ENCODE measurements around the gene ZBTB20. TPM values are rescaled to one million over a fixed set of nuclear protein-coding genes. Genes with fewer than 3 reads are reported as not detected.

ZBTB20 gene
- total RNA-seq, 2 donors from 2014 or later: 111 to 189 TPM

DNA sequence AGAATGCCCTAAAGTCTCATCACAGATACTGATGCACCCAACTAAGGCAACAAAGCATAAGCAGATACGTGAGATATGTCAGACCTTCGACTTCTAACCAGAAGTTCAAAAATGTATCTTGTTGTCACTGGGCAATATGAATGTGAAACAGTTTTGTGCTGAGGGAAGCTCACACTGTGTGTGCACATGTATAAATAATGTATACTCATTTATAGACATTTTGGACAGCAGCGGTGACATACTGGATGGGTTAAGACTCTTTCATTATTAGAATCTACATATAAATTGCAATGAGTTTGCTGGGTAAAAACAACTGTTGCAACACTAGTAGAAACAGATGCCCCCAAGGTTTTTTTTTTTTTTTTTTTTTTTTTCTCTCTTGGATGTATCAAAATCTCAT lies 815.4 kb downstream of the ZBTB20 start:
- H3K27ac ChIP-seq: no peak overlapping the region
- H3K27me3 ChIP-seq (replicated peaks; ENCODE audit: insufficient read depth): no peaks in the 10 kb centered on the region
- no peak for DNase-seq (ENCODE audit: low spot score)
- H3K36me3 ChIP-seq: no peaks in the 10 kb centered on the region
- WGBS: 97% methylated on average over 3 of the region's 3 CpGs
- H3K4me1 ChIP-seq (replicated peaks): no peaks in the 10 kb centered on the region
- H3K4me3 ChIP-seq: no peak overlapping the region
- TF ChIP-seq POLR2A (IDR thresholded peaks at IDR 0.05): no peak
- no peak for TF ChIP-seq POLR2AphosphoS5 (IDR thresholded peaks at IDR 0.05)
- TF ChIP-seq, protein P1, sequence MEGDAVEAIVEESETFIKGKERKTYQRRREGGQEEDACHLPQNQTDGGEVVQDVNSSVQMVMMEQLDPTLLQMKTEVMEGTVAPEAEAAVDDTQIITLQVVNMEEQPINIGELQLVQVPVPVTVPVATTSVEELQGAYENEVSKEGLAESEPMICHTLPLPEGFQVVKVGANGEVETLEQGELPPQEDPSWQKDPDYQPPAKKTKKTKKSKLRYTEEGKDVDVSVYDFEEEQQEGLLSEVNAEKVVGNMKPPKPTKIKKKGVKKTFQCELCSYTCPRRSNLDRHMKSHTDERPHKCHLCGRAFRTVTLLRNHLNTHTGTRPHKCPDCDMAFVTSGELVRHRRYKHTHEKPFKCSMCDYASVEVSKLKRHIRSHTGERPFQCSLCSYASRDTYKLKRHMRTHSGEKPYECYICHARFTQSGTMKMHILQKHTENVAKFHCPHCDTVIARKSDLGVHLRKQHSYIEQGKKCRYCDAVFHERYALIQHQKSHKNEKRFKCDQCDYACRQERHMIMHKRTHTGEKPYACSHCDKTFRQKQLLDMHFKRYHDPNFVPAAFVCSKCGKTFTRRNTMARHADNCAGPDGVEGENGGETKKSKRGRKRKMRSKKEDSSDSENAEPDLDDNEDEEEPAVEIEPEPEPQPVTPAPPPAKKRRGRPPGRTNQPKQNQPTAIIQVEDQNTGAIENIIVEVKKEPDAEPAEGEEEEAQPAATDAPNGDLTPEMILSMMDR (IDR thresholded peaks at IDR 0.05): no peak
- intact Hi-C loops (cut with DNase I): no loop called here
- no peaks in the 10 kb centered on the region for H3K9me3 ChIP-seq

DNA sequence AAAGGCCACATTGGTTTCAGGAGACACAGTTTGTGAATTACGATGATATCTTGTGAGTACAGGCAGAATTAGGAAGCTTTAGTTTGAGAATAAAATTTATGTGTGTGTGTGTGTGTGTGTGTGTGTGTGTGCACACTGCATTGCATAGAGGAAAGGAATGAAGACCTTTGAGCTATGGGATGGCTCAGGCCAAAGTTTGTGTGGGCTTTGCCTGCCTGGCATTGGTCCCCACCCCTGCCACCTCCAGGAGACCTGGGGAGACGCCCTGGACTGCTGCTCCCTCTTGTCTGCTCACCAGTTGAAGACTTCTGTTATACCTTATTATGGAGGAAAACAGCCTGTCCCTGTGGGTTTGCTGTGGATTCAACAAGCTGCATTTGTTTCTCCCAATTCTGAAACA lies 816.1 kb downstream of the ZBTB20 start:
- Histone ChIP-seq H3K36me3 (no peaks in the 10 kb centered on the region), H3K27ac (no peak overlapping the region), H3K4me1 (replicated peaks) (no peaks in the 10 kb centered on the region), H3K27me3 (replicated peaks; ENCODE audit: insufficient read depth) (no peaks in the 10 kb centered on the region), H3K4me3 (no peak overlapping the region), H3K9me3 (no peaks in the 10 kb centered on the region)
- TF ChIP-seq, protein P1 (IDR thresholded peaks at IDR 0.05): no peak
- TF ChIP-seq POLR2AphosphoS5 (IDR thresholded peaks at IDR 0.05): no peak
- no peak for TF ChIP-seq POLR2A (IDR thresholded peaks at IDR 0.05)
- WGBS: 95% methylated on average over 2 of the region's 2 CpGs
- DNase-seq (ENCODE audit: low spot score): no peak
- intact Hi-C loops (cut with DNase I): no loop called here

DNA sequence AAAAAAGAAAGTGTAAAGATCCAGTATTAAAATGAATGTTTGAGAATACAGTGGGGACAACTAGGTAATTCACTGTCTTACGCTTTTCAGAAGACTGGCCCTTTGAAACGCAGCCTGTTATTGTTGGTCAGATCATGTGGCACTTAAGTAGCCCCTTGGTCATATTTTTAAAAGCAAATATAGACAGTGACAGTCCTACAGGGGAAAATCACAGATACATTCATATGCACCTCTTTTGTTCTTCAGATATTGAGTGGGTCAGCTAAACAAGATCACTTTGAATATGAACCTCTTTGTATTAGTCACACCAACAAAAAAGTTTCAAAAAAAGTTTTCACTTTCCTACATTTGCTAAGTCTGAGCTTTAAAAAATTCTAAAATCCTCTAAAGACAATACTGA lies 817.3 kb downstream of the ZBTB20 start:
- Histone ChIP-seq H3K27me3 (replicated peaks; ENCODE audit: insufficient read depth) (no peaks in the 10 kb centered on the region), H3K27ac (no peak overlapping the region), H3K4me1 (replicated peaks) (no peaks in the 10 kb centered on the region), H3K4me3 (no peak overlapping the region), H3K9me3 (no peaks in the 10 kb centered on the region), H3K36me3 (no peaks in the 10 kb centered on the region)
- intact Hi-C loops (cut with DNase I): no loop called here
- DNase-seq (ENCODE audit: low spot score): no peak
- whole genome bisulfite sequencing: 89% methylated on average over 2 of the region's 2 CpGs
- no peak for TF ChIP-seq POLR2AphosphoS5 (IDR thresholded peaks at IDR 0.05)
- TF ChIP-seq, protein P1 (IDR thresholded peaks at IDR 0.05): no peak
- no peak for TF ChIP-seq POLR2A (IDR thresholded peaks at IDR 0.05)

DNA sequence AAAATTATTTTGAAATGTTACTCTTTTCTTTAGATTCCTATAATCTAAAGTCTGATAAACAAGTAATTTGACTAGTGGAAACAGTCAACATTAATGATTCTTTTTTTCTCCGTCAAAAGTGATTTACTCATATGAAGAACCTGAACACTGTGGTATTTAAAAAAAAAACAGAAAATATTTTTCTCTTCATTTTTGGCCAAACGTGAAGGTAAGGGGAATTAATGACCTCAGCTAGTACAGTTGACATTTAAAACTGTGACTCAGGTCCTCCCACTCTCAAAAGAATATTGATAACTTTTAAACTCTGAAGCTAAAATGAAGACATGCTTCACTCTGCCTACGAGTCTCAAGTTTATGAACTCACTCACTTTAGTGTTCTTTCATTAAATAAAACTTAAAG lies 818.7 kb downstream of the ZBTB20 start:
- H3K9me3 ChIP-seq: no peaks in the 10 kb centered on the region
- H3K27me3 ChIP-seq (replicated peaks; ENCODE audit: insufficient read depth): no peaks in the 10 kb centered on the region
- H3K4me3 ChIP-seq: no peak overlapping the region
- no peak overlapping the region for H3K27ac ChIP-seq
- no peaks in the 10 kb centered on the region for H3K4me1 ChIP-seq (replicated peaks)
- 94% methylated on average over 3 of the region's 3 CpGs for WGBS
- H3K36me3 ChIP-seq: no peaks in the 10 kb centered on the region
- no peak for DNase-seq (ENCODE audit: low spot score)
- intact Hi-C loops (cut with DNase I): no loop called here
- TF ChIP-seq POLR2AphosphoS5 (IDR thresholded peaks at IDR 0.05) (no peak), POLR2A (IDR thresholded peaks at IDR 0.05) (no peak)
- TF ChIP-seq, protein P1 (IDR thresholded peaks at IDR 0.05): no peak

DNA sequence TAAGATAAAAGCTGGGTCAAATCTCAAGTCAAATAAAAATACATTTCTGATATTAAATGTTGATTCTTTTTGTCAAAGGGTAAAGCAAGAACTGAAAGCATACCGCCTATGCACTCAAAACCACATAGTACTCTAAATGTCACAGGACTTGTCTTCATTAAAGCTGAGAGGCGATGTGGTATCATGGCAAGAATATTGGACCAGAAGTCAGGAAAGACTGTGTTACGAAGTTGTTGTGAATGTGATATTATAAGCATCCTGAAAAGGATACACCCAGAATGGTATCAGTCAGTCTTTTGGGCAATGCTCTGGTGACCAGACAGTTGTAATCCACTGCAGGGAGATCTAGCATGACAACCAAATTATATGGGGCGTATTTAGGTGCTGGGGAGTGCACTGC lies 819.4 kb downstream of the ZBTB20 start:
- Histone ChIP-seq H3K27me3 (replicated peaks; ENCODE audit: insufficient read depth) (no peaks in the 10 kb centered on the region), H3K4me3 (no peak overlapping the region), H3K4me1 (replicated peaks) (no peaks in the 10 kb centered on the region), H3K9me3 (no peaks in the 10 kb centered on the region), H3K27ac (no peak overlapping the region), H3K36me3 (no peaks in the 10 kb centered on the region)
- WGBS: 97% methylated on average over 4 of the region's 4 CpGs
- TF ChIP-seq POLR2AphosphoS5 (IDR thresholded peaks at IDR 0.05) (no peak), POLR2A (IDR thresholded peaks at IDR 0.05) (no peak)
- TF ChIP-seq, protein P1 (IDR thresholded peaks at IDR 0.05): no peak
- intact Hi-C loops (cut with DNase I): no loop called here
- no peak for DNase-seq (ENCODE audit: low spot score)
